Right atrium auricular region (tissue), 2 donors: ENCODE measurements around the gene DET1. TPM values are rescaled to one million over a fixed set of nuclear protein-coding genes. Genes with fewer than 3 reads are reported as not detected.
A peak's percentile ranks its signal among the peaks of the same experiment; 100 is the strongest.

Experiments used
- DNase-seq: peaks from one replicate; pipeline ENCODE4 v3.0.0-alpha.2; 2019; ENCODE audit warnings: low spot score
- H3K27ac ChIP-seq, 2 donors: fragments of 200-600 bp; sonication (generic); 1 replicate in 1 of 2; 2 replicates in 1 of 2; pipeline ENCODE4 v1.5.1; 2016 to 2019
- H3K27me3 ChIP-seq, 2 donors: fragments of 200-600 bp; sonication (generic); one replicate each; pipeline versions ENCODE4 v1.5.1 to v1.6.0; 2017 to 2019
- H3K36me3 ChIP-seq: fragments of 200-600 bp; sonication (generic); one replicate; pipeline ENCODE4 v1.5.1; 2016
- H3K4me1 ChIP-seq, 2 donors: fragments of 200-600 bp; sonication (generic); one replicate each; pipeline versions ENCODE4 v1.5.1 to v1.6.0; 2017 to 2019
- H3K4me3 ChIP-seq, 2 donors: fragments of 200-600 bp; sonication (generic); 1 replicate in 1 of 2; 2 replicates in 1 of 2; pipeline ENCODE4 v1.5.1; 2017 to 2019; ENCODE audit warnings: mild to moderate bottlenecking in 1 of 2, moderate library complexity in 1 of 2
- H3K9me3 ChIP-seq, 2 donors: fragments of 200-600 bp; sonication (generic); one replicate each; pipeline ENCODE4 v1.5.1; 2019
- total RNA-seq, 2 donors: library from RNA; depleted of rRNA; stranded (reverse); fragments of >200 nt; gene quantifications; one replicate each; pipeline ENCODE4 v1.1.0, GENCODE V29; 2016
- TF ChIP-seq, protein P1 (sequence below), 2 donors: fragments of 200-600 bp; sonication (generic); IDR thresholded peaks; one replicate each; pipeline ENCODE4 v1.5.1; 2019; ENCODE audit warnings: antibody characterized with exemption in 2 of 2

Gene DET1
- total RNA-seq: 1 to 10 TPM; 5.1 to 8.7 TPM

DNA sequence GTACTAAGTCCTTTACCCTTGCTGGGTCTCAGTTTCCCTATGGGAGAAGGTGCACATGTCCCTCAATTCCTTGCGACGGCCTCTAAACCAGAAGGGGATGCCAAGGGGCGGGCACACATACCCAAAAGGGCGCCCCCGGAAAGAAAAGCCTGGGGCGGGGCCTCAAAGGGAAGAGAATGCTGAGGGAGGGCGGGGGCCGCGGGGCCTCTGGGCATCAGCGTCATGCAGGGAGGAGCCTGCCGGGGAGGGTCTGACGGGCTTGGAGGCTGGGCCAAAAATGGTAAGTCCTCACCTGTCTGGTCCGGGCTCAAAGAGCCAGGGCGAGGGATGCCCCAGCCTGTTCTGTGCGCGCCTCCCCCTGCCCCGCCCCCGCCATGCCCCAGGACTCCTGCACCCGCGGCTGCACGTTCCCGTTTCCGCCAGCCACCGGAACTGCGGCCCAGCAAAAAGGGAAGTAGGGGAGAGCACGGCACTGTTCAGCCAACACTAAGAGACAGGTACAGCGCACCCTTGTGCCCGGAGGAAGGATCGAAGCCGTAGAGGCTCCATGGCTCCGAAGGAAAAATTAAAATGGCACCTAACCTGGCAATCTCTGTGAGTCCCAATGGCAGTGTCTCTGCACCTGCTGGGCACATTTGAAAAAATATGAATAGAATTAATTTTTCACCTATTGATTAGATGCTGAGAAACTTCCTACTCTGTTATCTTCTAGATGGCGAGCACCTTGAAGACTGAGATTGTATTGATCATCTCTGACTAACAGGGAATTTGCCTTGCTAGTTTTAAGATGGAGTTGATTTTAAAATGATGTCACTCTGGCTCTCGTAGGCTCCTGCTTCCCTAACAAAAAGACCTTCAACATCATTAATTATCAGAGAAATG is at the start of gene DET1:
DET1 (minus strand) TSS at position 434 of the 882 bp plus-strand sequence. CDS start 14,976 bp downstream, outside the sequence.
- Histone ChIP-seq H3K36me3 (no peaks in the 10 kb centered on the region), H3K27me3 (no peaks in the 10 kb centered on the region), H3K4me3 (peak within 1 kb of the TSS; percentile 62 to 68), H3K27ac (peak within 1 kb of the TSS; percentile 86 to 90), H3K4me1 (peaks cover 0 to 16% of the 10 kb centered on the region in 2 donors), H3K9me3 (no peaks in the 10 kb centered on the region)
- peak; percentile 95 for DNase-seq
- TF ChIP-seq, protein P1, sequence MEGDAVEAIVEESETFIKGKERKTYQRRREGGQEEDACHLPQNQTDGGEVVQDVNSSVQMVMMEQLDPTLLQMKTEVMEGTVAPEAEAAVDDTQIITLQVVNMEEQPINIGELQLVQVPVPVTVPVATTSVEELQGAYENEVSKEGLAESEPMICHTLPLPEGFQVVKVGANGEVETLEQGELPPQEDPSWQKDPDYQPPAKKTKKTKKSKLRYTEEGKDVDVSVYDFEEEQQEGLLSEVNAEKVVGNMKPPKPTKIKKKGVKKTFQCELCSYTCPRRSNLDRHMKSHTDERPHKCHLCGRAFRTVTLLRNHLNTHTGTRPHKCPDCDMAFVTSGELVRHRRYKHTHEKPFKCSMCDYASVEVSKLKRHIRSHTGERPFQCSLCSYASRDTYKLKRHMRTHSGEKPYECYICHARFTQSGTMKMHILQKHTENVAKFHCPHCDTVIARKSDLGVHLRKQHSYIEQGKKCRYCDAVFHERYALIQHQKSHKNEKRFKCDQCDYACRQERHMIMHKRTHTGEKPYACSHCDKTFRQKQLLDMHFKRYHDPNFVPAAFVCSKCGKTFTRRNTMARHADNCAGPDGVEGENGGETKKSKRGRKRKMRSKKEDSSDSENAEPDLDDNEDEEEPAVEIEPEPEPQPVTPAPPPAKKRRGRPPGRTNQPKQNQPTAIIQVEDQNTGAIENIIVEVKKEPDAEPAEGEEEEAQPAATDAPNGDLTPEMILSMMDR (IDR thresholded peaks at IDR 0.05): peak; percentile 63 to 92

DNA sequence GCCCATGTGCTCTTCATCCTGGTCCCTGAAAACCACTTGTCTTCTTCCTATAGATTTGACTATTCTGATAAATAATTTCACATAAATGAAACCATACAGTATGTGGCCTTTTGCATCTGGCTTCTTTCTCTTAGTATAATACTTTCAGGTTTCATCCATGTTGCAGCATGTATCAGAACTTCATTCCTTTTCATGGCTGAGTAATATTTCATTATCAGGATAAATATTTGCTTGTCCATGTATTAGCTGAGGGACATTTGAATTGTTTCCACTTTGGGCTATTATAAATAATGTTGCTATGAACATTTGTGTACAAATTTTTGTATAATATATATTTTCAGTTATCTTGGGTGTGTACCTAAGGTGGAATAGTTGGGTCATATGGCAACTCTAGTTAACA is 44.9 kb upstream of the DET1 start:
- H3K9me3 ChIP-seq: no peaks in the 10 kb centered on the region
- no peak for DNase-seq
- no peaks in the 10 kb centered on the region for H3K4me1 ChIP-seq
- no peaks in the 10 kb centered on the region for H3K36me3 ChIP-seq
- H3K4me3 ChIP-seq: no peak overlapping the region
- TF ChIP-seq, protein P1 (IDR thresholded peaks at IDR 0.05): no peak
- H3K27ac ChIP-seq: no peak overlapping the region
- no peaks in the 10 kb centered on the region for H3K27me3 ChIP-seq

DNA sequence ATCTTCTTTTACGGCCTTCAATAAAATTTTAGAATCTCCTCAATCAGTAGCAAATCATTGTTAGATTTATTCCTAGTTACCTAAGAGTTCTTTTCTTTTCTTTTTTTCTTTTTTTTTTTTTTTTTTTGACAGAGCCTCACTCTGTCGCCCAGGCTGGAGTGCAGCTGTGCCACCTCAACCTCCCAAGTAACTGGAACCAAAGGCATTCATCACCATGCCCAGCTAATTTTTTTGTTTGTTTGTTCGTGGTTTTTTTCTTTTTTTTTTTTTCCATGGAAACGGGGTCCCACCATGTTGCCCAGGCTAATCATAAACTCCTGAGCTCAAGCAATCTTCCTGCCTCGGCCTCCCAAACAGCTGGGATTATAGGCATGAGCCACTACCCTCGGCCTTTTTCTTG is 44.3 kb upstream of the DET1 start:
- no peaks in the 10 kb centered on the region for H3K9me3 ChIP-seq
- no peak overlapping the region for H3K27ac ChIP-seq
- no peaks in the 10 kb centered on the region for H3K4me1 ChIP-seq
- TF ChIP-seq, protein P1 (IDR thresholded peaks at IDR 0.05): no peak
- no peaks in the 10 kb centered on the region for H3K36me3 ChIP-seq
- no peak overlapping the region for H3K4me3 ChIP-seq
- DNase-seq: no peak
- H3K27me3 ChIP-seq: no peaks in the 10 kb centered on the region

DNA sequence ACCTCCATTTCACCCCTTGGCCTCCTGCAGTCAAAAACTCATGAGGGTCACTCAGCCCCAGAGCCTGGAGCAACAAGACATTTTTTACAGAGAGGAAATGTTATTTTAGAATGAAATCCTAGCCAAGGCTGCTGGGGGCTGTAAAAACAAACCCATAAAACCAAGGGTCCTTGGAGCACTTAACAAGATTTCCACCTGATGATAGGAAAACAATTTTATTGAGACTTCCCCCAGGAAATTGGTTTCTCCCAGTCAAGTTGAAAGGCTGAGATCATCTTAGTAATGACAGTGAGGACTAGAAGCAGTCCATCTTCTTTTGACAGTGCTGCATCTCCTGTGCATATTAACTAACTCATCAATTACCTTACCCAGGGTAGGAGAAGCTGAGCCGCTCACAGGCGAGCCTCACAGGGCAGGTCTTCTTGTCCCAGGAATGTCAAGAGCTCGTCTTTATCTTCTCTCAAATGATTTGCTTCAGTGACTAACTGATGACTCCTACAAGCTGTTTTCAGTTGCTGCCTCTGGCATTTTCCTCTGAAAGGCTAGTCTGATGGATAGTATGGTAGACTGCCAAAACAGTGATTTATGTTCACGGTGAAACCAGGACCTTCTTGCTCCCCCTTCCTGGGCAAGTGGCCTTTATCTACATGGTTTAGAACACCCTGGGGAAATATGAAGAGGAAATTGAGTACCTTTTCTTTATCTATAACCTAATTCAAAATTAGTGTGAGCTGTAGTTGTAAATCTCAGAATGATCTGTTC is 40.1 kb upstream of the DET1 start:
- H3K36me3 ChIP-seq: no peaks in the 10 kb centered on the region
- TF ChIP-seq, protein P1 (IDR thresholded peaks at IDR 0.05): no peak
- H3K4me3 ChIP-seq: no peak overlapping the region
- H3K27ac ChIP-seq: no peak overlapping the region
- no peaks in the 10 kb centered on the region for H3K4me1 ChIP-seq
- DNase-seq: no peak
- no peaks in the 10 kb centered on the region for H3K27me3 ChIP-seq
- H3K9me3 ChIP-seq: peaks cover 0 to 3% of the 10 kb centered on the region in 2 donors

DNA sequence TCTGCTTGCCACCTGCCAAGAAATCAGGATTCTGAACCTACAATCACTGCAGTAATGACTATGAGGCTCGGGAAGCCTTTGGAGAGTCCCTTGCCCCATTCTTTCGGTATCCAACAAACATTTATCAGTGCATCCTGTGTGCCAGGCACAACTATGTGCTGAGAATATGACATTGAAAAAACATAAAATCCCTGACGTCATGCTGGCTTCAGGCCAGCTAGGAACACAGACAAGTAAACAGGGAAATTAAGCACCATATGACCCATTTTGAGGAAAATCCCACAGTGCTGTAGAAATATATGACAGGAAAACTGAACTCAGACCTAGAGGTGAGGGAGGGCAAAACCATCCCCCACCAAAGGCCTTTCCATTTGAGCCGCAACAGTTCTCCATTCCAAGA is 34.1 kb upstream of the DET1 start:
- Histone ChIP-seq H3K4me3 (no peak overlapping the region), H3K4me1 (no peaks in the 10 kb centered on the region), H3K27ac (no peak overlapping the region), H3K27me3 (no peaks in the 10 kb centered on the region), H3K36me3 (no peaks in the 10 kb centered on the region), H3K9me3 (peaks cover 0 to 3% of the 10 kb centered on the region in 2 donors)
- TF ChIP-seq, protein P1 (IDR thresholded peaks at IDR 0.05): no peak
- no peak for DNase-seq
